ENCODE data around the gene TMEFF2. TPM values are rescaled to one million over a fixed set of nuclear protein-coding genes. Genes with fewer than 3 reads are reported as not detected.
"Not testable (repeated sequence)": the region's sequence is repeated elsewhere in the genome, so short reads cannot be mapped to it uniquely, and the experiment has no call there.

Gene TMEFF2
- total and polyA plus RNA-seq, 2 donors, result 3.5 to 4.7 TPM

GRCh38 chr2:192132604-192133003, 62.1 kb downstream of the TMEFF2 start:
- not testable (repeated sequence) for H3K4me1 ChIP-seq (ENCODE audit: insufficient read depth); DNase-seq (ENCODE audit: extremely low spot score); H3K36me3 ChIP-seq (ENCODE audit: insufficient read depth); H3K27ac ChIP-seq (ENCODE audit: low read depth); H3K4me3 ChIP-seq (ENCODE audit: low read depth, low read length)
- WGBS, result 97% methylated on average over 15 of the region's 15 CpGs

DNA sequence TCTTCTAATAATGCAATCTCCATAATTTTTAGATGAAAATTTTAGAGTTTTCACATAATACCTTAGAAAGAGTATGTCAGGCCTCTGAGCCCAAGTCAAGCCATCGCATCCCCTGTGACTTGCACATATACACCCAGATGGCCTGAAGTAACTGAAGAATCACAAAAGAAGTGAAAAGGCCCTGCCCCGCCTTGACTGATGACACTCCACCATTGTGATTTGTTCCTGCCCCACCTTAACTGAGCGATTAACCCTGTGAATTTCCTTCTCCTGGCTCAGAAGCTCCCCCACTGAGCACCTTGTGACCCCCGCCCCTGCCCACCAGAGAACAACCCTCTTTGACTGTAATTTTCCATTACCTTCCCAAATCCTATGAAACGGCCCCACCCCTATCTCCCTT, 64.4 kb downstream of the TMEFF2 start:
- not testable (repeated sequence) for DNase-seq (ENCODE audit: extremely low spot score); H3K4me1 ChIP-seq (ENCODE audit: insufficient read depth); H3K27ac ChIP-seq (ENCODE audit: low read depth); H3K36me3 ChIP-seq (ENCODE audit: insufficient read depth); H3K4me3 ChIP-seq (ENCODE audit: low read depth, low read length)
- 94% methylated on average over 5 of the region's 5 CpGs for WGBS

GRCh38 chr2:192128655-192129054, 66.1 kb downstream of the TMEFF2 start:
- H3K27ac ChIP-seq (ENCODE audit: low read depth), result no peak overlapping the region
- H3K4me3 ChIP-seq (ENCODE audit: low read depth, low read length), result no peak overlapping the region
- DNase-seq (ENCODE audit: extremely low spot score), result no peak
- no peaks in the 10 kb centered on the region for H3K4me1 ChIP-seq (ENCODE audit: insufficient read depth)
- H3K36me3 ChIP-seq (ENCODE audit: insufficient read depth), result no peaks in the 10 kb centered on the region
- WGBS, result 24% methylated on average over 4 of the region's 4 CpGs

DNA sequence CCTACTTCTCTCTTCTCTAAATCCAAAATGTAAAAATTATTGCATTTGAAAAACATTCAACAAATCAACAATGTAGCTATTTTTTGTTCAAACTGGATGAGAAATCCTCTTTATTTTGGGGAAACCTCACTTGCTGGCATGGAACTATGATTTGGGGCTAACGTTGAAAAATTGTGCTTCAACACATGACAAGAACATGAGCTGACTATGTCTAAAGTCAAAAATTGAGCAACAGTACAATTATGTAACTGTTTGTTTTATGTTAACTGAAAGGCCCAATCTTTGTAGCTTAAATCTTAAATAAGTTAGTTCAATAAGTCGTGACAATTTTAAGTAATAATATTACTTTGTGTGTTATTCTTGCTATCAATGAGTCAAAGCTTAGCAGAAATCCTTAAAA, 67.3 kb downstream of the TMEFF2 start:
- no peaks in the 10 kb centered on the region for H3K4me1 ChIP-seq (ENCODE audit: insufficient read depth)
- H3K36me3 ChIP-seq (ENCODE audit: insufficient read depth), result no peaks in the 10 kb centered on the region
- WGBS, result 62% methylated on average over 2 of the region's 2 CpGs
- no peak overlapping the region for H3K4me3 ChIP-seq (ENCODE audit: low read depth, low read length)
- no peak for DNase-seq (ENCODE audit: extremely low spot score)
- no peak overlapping the region for H3K27ac ChIP-seq (ENCODE audit: low read depth)

GRCh38 chr2:192126912-192127311, 67.8 kb downstream of the TMEFF2 start:
- Histone ChIP-seq H3K36me3 (ENCODE audit: insufficient read depth) (no peaks in the 10 kb centered on the region), H3K4me3 (ENCODE audit: low read depth, low read length) (no peak overlapping the region), H3K27ac (ENCODE audit: low read depth) (no peak overlapping the region), H3K4me1 (ENCODE audit: insufficient read depth) (no peaks in the 10 kb centered on the region)
- DNase-seq (ENCODE audit: extremely low spot score), result no peak

DNA sequence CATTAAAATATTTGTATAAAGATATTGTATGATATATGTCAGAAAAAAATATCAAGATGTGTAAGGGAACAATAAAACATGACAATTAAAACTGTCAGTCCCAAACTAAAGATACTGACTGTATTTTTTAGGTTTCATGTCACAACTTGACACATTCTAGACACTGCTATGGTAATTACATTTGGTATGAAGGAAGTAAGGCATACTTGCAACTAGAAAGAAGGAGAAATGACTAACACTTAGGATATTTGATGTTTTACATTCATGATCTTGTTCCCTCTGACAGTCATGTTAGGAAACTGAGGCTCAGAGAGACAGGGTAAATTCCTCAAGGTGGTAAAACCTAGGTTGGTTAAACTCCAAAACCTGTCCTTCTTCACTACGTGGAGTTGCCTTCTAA, 68.3 kb downstream of the TMEFF2 start:
- Histone ChIP-seq H3K4me3 (ENCODE audit: low read depth, low read length) (no peak overlapping the region), H3K4me1 (ENCODE audit: insufficient read depth) (no peaks in the 10 kb centered on the region), H3K36me3 (ENCODE audit: insufficient read depth) (no peaks in the 10 kb centered on the region), H3K27ac (ENCODE audit: low read depth) (no peak overlapping the region)
- DNase-seq (ENCODE audit: extremely low spot score), result no peak
- WGBS, result 0% methylated on average over 1 of the region's 1 CpG

DNA sequence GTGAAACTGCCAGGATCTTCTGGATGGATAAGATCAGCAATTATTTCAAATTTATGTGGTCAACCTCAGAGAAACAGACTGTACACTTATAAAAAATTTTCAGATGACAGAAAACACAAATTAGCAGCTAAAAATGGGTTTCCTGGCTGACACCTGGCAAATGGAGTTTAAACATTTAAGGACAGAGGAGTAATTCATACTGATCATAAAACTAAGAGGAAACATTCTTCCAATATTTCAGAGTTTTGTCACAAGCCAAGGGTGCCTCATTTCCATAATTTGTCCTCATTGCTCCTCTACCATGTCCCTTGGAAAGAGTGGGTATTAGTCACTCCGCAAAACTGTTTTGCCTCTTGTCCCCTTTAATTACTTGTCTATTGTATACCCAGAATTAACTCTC, 70.2 kb downstream of the TMEFF2 start:
- no peak for DNase-seq (ENCODE audit: extremely low spot score)
- H3K27ac ChIP-seq (ENCODE audit: low read depth), result no peak overlapping the region
- H3K4me3 ChIP-seq (ENCODE audit: low read depth, low read length), result no peak overlapping the region
- no peaks in the 10 kb centered on the region for H3K4me1 ChIP-seq (ENCODE audit: insufficient read depth)
- H3K36me3 ChIP-seq (ENCODE audit: insufficient read depth), result no peaks in the 10 kb centered on the region
- WGBS, result 82% methylated on average over 1 of the region's 1 CpG

GRCh38 chr2:192123847-192124246, 70.9 kb downstream of the TMEFF2 start:
- no peaks in the 10 kb centered on the region for H3K4me1 ChIP-seq (ENCODE audit: insufficient read depth)
- no peak overlapping the region for H3K27ac ChIP-seq (ENCODE audit: low read depth)
- H3K4me3 ChIP-seq (ENCODE audit: low read depth, low read length), result no peak overlapping the region
- no peaks in the 10 kb centered on the region for H3K36me3 ChIP-seq (ENCODE audit: insufficient read depth)
- DNase-seq (ENCODE audit: extremely low spot score), result no peak

DNA sequence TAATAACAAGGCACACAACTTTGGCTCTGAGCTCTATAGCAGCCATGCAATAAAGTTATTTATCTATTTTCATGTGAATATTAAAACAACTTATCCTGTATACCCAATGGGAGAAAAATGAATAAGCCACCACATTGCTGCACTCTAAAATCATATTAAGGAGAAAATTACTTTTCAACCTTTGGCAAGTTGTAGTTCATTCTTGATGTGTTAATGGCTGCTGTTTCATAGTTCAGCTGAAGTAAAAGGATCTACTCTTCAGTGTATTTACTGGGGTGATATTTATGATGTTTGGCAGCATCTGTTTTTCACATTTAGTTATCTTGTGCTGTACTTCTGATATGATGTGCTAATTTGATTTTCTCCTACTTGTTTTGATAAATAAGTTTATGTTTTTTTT, 71.8 kb downstream of the TMEFF2 start:
- no peak for DNase-seq (ENCODE audit: extremely low spot score)
- Histone ChIP-seq H3K27ac (ENCODE audit: low read depth) (no peak overlapping the region), H3K4me1 (ENCODE audit: insufficient read depth) (no peaks in the 10 kb centered on the region), H3K4me3 (ENCODE audit: low read depth, low read length) (no peak overlapping the region), H3K36me3 (ENCODE audit: insufficient read depth) (no peaks in the 10 kb centered on the region)

DNA sequence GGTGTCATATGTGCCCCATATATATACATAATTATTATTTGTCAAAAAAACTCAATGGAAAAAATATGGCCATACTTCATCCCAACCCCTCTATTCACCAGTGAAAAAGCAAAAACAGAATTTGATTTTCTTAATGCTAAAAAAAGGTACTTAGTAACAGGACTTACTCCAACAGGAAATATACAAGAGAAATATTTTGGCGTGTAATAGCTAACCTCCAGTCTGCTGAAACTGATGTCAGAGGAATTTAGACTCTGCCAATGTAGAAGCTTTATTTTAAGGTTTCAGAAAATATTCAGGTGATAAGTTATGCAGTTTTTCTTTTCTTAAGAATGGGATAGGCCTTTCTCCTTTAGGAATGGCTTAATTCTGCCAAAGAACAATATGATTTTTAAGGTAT, 72.6 kb downstream of the TMEFF2 start:
- no peak for DNase-seq (ENCODE audit: extremely low spot score)
- 31% methylated on average over 1 of the region's 1 CpG for WGBS
- Histone ChIP-seq H3K4me1 (ENCODE audit: insufficient read depth) (no peaks in the 10 kb centered on the region), H3K27ac (ENCODE audit: low read depth) (no peak overlapping the region), H3K4me3 (ENCODE audit: low read depth, low read length) (no peak overlapping the region), H3K36me3 (ENCODE audit: insufficient read depth) (no peaks in the 10 kb centered on the region)

DNA sequence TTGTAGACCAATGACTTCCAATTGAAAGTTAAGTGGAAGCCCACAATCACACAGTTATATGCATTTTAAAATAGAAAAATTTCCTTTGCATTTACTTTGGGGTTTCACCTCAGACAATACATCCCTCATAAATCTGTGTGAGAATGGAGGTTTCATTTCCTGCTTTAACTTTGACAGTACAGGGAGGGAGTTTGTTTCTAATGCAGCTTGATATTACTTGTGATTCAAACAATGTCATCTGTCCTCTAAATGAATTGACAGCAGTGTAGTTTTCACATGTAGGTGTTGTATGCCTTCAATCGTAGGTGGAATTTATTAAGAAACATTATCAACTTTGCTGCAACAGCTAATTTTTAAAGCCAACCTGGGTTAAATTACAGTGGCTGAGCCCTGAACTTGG, 75.2 kb downstream of the TMEFF2 start:
- Histone ChIP-seq H3K4me1 (ENCODE audit: insufficient read depth) (no peaks in the 10 kb centered on the region), H3K27ac (ENCODE audit: low read depth) (no peak overlapping the region), H3K36me3 (ENCODE audit: insufficient read depth) (no peaks in the 10 kb centered on the region), H3K4me3 (ENCODE audit: low read depth, low read length) (no peak overlapping the region)
- DNase-seq (ENCODE audit: extremely low spot score), result no peak
- 76% methylated on average over 1 of the region's 1 CpG for WGBS

DNA sequence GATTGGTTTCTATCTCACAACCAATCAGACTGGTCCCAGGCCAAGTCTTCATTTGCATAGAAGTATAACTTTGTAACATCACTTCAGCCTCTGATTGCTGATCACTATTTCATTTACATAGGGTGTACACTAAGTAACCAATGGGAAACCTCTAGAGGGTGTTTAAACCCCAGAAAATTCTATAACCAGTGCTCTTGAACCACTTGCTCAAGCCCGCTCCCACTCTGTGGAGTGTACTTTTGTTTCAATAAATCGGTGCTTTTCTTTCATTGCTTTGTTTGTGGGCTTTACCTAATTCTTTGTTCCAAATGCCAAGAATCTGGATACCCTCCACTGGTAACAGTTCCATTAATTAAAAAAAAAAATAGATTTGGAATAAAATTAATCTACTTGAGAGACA, 77.0 kb downstream of the TMEFF2 start:
- Histone ChIP-seq H3K4me3 (ENCODE audit: low read depth, low read length) (no peak overlapping the region), H3K27ac (ENCODE audit: low read depth) (no peak overlapping the region), H3K36me3 (ENCODE audit: insufficient read depth) (no peaks in the 10 kb centered on the region), H3K4me1 (ENCODE audit: insufficient read depth) (no peaks in the 10 kb centered on the region)
- WGBS, result 50% methylated on average over 2 of the region's 2 CpGs
- no peak for DNase-seq (ENCODE audit: extremely low spot score)

GRCh38 chr2:192111536-192111935, 83.2 kb downstream of the TMEFF2 start:
- not testable (repeated sequence) for H3K4me3 ChIP-seq (ENCODE audit: low read depth, low read length); DNase-seq (ENCODE audit: extremely low spot score); H3K36me3 ChIP-seq (ENCODE audit: insufficient read depth); H3K4me1 ChIP-seq (ENCODE audit: insufficient read depth); H3K27ac ChIP-seq (ENCODE audit: low read depth)
- 72% methylated on average over 2 of the region's 2 CpGs for WGBS

DNA sequence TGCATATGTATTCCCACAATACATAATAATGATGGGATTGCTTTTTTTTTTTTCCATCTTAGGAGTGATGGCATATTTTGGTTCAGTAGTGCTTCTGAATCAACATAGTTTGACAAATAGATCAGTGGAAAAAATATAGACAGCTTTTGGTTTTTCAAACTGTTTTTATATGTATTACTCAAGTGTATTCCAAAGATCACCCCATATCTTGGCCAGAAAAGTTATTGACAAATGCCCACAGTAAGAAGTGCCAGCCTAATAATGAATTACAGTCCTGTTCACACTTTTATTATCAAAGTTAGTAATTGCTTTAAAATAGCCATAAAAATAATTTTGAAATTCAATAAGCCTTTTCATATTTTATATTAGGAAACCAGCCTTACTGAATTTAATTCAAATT, 95.0 kb downstream of the TMEFF2 start:
- H3K4me3 ChIP-seq (ENCODE audit: low read depth, low read length), result no peak overlapping the region
- no peaks in the 10 kb centered on the region for H3K4me1 ChIP-seq (ENCODE audit: insufficient read depth)
- no peak for DNase-seq (ENCODE audit: extremely low spot score)
- H3K27ac ChIP-seq (ENCODE audit: low read depth), result no peak overlapping the region
- H3K36me3 ChIP-seq (ENCODE audit: insufficient read depth), result no peaks in the 10 kb centered on the region

DNA sequence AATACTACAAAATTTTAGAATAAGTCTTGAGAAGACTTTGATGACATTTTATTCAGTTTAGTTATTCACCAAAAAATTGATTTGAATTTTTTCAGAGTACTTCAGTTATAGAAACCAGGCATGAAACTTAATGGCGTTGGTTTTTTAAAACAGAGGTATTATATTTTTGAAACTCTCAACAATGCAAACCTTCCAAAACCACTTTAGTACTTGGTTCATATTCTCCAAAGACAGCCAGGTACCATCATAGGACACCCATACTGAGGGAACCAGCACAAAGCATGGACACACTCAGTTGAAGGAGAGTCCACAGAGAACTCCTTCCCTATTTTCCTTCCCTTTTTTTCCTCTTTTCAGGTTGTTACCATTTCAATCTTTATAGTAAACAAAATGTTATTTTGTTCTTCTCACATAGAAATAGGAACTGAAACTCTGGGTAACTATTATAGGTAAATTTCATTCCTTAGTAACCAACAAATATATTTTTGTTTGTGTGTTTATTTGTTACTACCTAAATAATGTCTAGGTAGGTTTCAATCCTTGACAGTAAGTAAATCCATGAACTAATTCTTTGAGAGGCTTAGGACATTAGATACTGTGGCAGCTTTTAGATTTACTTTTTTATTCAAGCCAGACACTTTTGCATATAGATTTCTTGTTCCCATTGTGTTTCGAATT, 95.8 kb downstream of the TMEFF2 start:
- no peak for DNase-seq (ENCODE audit: extremely low spot score)
- 95% methylated on average over 2 of the region's 2 CpGs for WGBS
- Histone ChIP-seq H3K4me1 (ENCODE audit: insufficient read depth) (no peaks in the 10 kb centered on the region), H3K36me3 (ENCODE audit: insufficient read depth) (no peaks in the 10 kb centered on the region), H3K27ac (ENCODE audit: low read depth) (no peak overlapping the region), H3K4me3 (ENCODE audit: low read depth, low read length) (no peak overlapping the region)

All from urinary bladder (tissue), 4 donors.